ENCODE measurements around the gene OAF.

The OAF gene

DNA sequence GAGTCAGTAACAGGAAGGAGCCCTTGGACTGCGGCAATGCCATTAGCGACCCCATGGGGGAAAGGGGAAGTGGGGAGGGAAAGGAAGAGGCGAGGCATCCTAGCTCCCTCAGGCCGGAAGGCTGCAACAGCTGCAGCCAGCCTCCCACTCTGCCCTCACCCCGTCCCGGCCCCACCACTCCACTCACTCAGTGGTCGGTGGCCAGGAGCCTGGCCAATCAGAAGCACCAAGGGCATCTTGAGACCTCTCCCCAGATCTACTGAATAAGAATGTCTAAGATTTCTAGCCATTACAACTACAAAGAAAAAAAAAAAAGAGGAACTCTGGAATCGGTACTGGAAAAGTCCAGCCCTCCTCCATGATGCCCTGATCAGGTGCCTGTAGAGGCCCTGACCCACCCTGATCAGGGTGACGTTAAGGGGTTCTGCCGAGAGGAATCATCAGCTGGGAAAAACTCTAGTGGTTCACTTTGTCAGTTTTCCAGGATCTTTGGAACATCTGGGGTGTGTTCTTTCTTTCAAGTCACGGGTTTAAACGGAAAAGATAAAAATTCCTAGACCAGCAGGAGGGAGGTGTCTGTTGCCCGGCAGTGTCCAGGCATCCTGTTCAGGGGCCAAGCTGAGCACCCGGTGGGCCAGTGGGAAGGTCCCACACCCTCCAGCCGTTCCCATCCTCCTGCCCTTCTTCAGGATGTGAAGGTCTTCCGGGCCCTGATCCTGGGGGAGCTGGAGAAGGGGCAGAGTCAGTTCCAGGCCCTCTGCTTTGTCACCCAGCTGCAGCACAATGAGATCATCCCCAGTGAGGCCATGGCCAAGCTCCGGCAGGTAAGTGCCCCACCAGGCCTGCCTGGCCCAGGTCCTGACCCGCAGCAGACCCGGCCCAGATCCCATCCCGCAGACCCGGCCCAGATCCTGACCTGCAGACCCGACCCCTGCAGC is 14.4 kb downstream of the OAF start:
- no peaks in the 10 kb centered on the region for H3K36me3 ChIP-seq (ENCODE audit: control insufficient read depth, insufficient read depth, low read length)
- peaks cover 19% of the 10 kb centered on the region for H3K4me1 ChIP-seq (ENCODE audit: control insufficient read depth, insufficient read depth, low read length)
- H3K9ac ChIP-seq (ENCODE audit: low read length): no peak overlapping the region
- H3K27ac ChIP-seq (ENCODE audit: low read depth, low read length): no peak overlapping the region
- H3K9me3 ChIP-seq (ENCODE audit: control insufficient read depth, insufficient read depth, low read depth, low read length): no peaks in the 10 kb centered on the region
- peaks cover 33% of the 10 kb centered on the region for H3K27me3 ChIP-seq (ENCODE audit: control insufficient read depth, insufficient read depth, low read length)
- no peak overlapping the region for H3K4me3 ChIP-seq (ENCODE audit: low read depth, low read length)

DNA sequence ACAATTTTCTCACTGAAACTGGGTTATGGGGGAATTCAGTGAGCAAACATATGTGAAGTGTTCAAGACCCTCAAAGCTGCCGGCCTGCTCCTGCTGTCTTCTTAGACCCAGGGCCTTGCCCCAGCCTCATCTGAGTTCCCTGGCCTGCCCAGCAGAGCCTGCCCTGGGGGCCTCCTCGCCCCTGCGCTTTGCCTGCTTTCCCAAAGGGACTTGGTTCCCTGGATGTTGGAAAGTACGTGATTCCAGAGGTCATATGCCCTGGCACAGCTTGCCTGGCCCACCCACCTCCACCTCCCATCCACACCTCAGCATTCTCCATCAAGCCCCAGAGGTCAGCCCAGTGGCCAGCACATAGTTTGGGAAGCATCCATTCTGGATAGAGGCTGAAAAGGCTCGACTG is 15.4 kb downstream of the OAF start:
- peaks cover 28% of the 10 kb centered on the region for H3K27me3 ChIP-seq (ENCODE audit: control insufficient read depth, insufficient read depth, low read length)
- H3K4me1 ChIP-seq (ENCODE audit: control insufficient read depth, insufficient read depth, low read length): peaks cover 14% of the 10 kb centered on the region
- H3K36me3 ChIP-seq (ENCODE audit: control insufficient read depth, insufficient read depth, low read length): no peaks in the 10 kb centered on the region
- H3K9ac ChIP-seq (ENCODE audit: low read length): no peak overlapping the region
- no peak overlapping the region for H3K4me3 ChIP-seq (ENCODE audit: low read depth, low read length)
- H3K27ac ChIP-seq (ENCODE audit: low read depth, low read length): no peak overlapping the region
- no peaks in the 10 kb centered on the region for H3K9me3 ChIP-seq (ENCODE audit: control insufficient read depth, insufficient read depth, low read depth, low read length)

GRCh38 chr11:120226714-120227113 is 15.9 kb downstream of the OAF start:
- no peaks in the 10 kb centered on the region for H3K36me3 ChIP-seq (ENCODE audit: control insufficient read depth, insufficient read depth, low read length)
- no peak overlapping the region for H3K9ac ChIP-seq (ENCODE audit: low read length)
- no peak overlapping the region for H3K4me3 ChIP-seq (ENCODE audit: low read depth, low read length)
- H3K9me3 ChIP-seq (ENCODE audit: control insufficient read depth, insufficient read depth, low read depth, low read length): no peaks in the 10 kb centered on the region
- H3K27ac ChIP-seq (ENCODE audit: low read depth, low read length): no peak overlapping the region
- peaks cover 23% of the 10 kb centered on the region for H3K27me3 ChIP-seq (ENCODE audit: control insufficient read depth, insufficient read depth, low read length)
- H3K4me1 ChIP-seq (ENCODE audit: control insufficient read depth, insufficient read depth, low read length): peaks cover 14% of the 10 kb centered on the region

- peaks cover 21% of the 10 kb centered on the region for H3K27me3 ChIP-seq (ENCODE audit: control insufficient read depth, insufficient read depth, low read length)
- H3K27ac ChIP-seq (ENCODE audit: low read depth, low read length): no peak overlapping the region
- no peak overlapping the region for H3K9ac ChIP-seq (ENCODE audit: low read length)
- H3K4me1 ChIP-seq (ENCODE audit: control insufficient read depth, insufficient read depth, low read length): peaks cover 14% of the 10 kb centered on the region
- H3K4me3 ChIP-seq (ENCODE audit: low read depth, low read length): no peak overlapping the region
- H3K36me3 ChIP-seq (ENCODE audit: control insufficient read depth, insufficient read depth, low read length): no peaks in the 10 kb centered on the region
- no peaks in the 10 kb centered on the region for H3K9me3 ChIP-seq (ENCODE audit: control insufficient read depth, insufficient read depth, low read depth, low read length)
These were observed 16.5 kb downstream of the OAF start for GRCh38 chr11:120227228-120227852.

DNA sequence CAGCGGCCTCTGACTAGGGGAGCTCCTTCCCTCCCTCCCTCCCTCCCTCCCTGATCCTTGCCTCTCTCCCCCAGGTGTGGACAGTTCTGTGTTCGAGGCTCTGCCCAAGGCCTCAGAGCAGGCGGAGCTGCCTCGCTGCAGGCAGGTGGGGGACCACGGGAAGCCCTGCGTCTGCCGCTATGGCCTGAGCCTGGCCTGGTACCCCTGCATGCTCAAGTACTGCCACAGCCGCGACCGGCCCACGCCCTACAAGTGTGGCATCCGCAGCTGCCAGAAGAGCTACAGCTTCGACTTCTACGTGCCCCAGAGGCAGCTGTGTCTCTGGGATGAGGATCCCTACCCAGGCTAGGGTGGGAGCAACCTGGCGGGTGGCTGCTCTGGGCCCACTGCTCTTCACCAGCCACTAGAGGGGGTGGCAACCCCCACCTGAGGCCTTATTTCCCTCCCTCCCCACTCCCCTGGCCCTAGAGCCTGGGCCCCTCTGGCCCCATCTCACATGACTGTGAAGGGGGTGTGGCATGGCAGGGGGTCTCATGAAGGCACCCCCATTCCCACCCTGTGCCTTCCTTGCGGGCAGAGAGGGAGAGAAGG is 18.1 kb downstream of the OAF start:
- peaks cover 14% of the 10 kb centered on the region for H3K4me1 ChIP-seq (ENCODE audit: control insufficient read depth, insufficient read depth, low read length)
- H3K9me3 ChIP-seq (ENCODE audit: control insufficient read depth, insufficient read depth, low read depth, low read length): no peaks in the 10 kb centered on the region
- H3K36me3 ChIP-seq (ENCODE audit: control insufficient read depth, insufficient read depth, low read length): no peaks in the 10 kb centered on the region
- no peak overlapping the region for H3K9ac ChIP-seq (ENCODE audit: low read length)
- H3K27ac ChIP-seq (ENCODE audit: low read depth, low read length): no peak overlapping the region
- H3K4me3 ChIP-seq (ENCODE audit: low read depth, low read length): no peak overlapping the region
- peaks cover 17% of the 10 kb centered on the region for H3K27me3 ChIP-seq (ENCODE audit: control insufficient read depth, insufficient read depth, low read length)

DNA sequence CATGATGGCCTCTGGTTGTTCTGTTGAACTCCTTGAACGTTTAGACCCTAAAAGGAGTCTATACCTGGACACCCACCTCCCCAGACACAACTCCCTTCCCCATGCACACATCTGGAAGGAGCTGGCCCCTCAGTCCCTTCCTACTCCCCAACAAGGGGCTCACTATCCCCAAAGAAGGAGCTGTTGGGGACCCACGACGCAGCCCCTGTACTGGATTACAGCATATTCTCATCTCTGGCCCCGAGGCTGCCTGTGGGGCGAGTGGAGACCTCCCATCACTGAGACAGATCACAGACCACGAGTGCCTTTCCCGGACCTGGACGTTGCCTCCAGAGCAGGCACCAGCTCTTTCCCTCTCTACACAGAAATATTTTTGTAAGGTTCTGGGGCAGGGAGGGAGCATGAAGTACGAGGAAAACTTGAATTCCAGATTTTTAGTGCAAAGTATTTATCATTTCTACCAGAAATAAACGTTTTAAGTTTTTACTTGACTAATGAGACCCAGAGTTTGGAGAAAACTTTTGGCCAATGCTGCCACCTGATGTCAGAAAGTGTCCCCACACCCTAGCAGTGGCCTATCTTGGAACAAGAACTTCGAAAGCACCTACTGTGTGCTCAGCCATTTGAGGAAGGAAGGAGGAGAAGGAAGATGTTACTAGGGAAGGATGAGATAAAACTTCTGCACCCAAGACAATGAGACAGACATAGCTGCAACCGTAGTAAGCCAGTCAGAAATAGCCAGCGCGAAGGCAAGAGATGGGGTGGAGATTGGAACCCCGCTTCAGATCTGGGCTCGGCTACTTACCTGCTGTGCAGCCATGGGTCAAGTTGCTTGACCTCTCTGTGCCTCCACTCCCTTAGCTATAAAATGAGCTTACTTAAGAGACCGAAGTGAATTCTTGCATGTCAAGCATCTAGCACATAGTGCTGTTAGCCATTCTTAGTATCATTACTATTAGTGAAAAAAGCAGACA is 18.9 kb downstream of the OAF start:
- H3K9me3 ChIP-seq (ENCODE audit: control insufficient read depth, insufficient read depth, low read depth, low read length): no peaks in the 10 kb centered on the region
- peaks cover 16% of the 10 kb centered on the region; the same call in 1 of the 2 replicates for H3K27me3 ChIP-seq (ENCODE audit: control insufficient read depth, insufficient read depth, low read length)
- H3K4me1 ChIP-seq (ENCODE audit: control insufficient read depth, insufficient read depth, low read length): peaks cover 10% of the 10 kb centered on the region
- no peak overlapping the region for H3K27ac ChIP-seq (ENCODE audit: low read depth, low read length)
- H3K36me3 ChIP-seq (ENCODE audit: control insufficient read depth, insufficient read depth, low read length): no peaks in the 10 kb centered on the region
- no peak overlapping the region for H3K4me3 ChIP-seq (ENCODE audit: low read depth, low read length)
- H3K9ac ChIP-seq (ENCODE audit: low read length): no peak overlapping the region

- Histone ChIP-seq H3K9ac (ENCODE audit: low read length) (no peak overlapping the region), H3K4me1 (ENCODE audit: control insufficient read depth, insufficient read depth, low read length) (peaks cover 6% of the 10 kb centered on the region), H3K27ac (ENCODE audit: low read depth, low read length) (no peak overlapping the region), H3K36me3 (ENCODE audit: control insufficient read depth, insufficient read depth, low read length) (no peaks in the 10 kb centered on the region), H3K4me3 (ENCODE audit: low read depth, low read length) (no peak overlapping the region), H3K27me3 (ENCODE audit: control insufficient read depth, insufficient read depth, low read length) (peaks cover 15% of the 10 kb centered on the region; the same call in 1 of the 2 replicates), H3K9me3 (ENCODE audit: control insufficient read depth, insufficient read depth, low read depth, low read length) (no peaks in the 10 kb centered on the region)
These were observed 19.7 kb downstream of the OAF start for GRCh38 chr11:120230433-120231071.

DNA sequence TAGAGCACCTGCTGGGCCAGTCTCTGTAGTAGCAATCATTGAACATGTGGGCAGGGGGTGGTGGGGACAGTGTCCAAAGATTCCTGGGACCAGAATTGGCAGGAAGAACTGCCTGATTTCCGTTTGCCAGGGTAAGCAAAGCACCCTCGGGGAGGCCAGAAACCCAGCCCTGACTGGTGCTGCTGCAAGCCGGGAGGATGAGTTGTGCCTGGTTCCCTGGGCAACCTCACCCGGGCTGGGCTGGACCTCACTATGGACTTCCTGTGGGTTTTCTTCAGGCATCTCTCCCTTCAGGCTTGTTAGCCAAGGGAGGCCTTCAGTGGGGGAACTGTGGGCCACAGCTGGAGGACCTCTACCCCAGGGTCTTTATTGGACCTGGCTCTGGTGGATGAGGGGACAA is 21.1 kb downstream of the OAF start:
- Histone ChIP-seq H3K9me3 (ENCODE audit: control insufficient read depth, insufficient read depth, low read depth, low read length) (no peaks in the 10 kb centered on the region), H3K36me3 (ENCODE audit: control insufficient read depth, insufficient read depth, low read length) (no peaks in the 10 kb centered on the region), H3K9ac (ENCODE audit: low read length) (no peak overlapping the region), H3K4me3 (ENCODE audit: low read depth, low read length) (no peak overlapping the region), H3K27me3 (ENCODE audit: control insufficient read depth, insufficient read depth, low read length) (peaks cover 16% of the 10 kb centered on the region; the same call in 1 of the 2 replicates), H3K4me1 (ENCODE audit: control insufficient read depth, insufficient read depth, low read length) (peaks cover 13% of the 10 kb centered on the region), H3K27ac (ENCODE audit: low read depth, low read length) (no peak overlapping the region)

DNA sequence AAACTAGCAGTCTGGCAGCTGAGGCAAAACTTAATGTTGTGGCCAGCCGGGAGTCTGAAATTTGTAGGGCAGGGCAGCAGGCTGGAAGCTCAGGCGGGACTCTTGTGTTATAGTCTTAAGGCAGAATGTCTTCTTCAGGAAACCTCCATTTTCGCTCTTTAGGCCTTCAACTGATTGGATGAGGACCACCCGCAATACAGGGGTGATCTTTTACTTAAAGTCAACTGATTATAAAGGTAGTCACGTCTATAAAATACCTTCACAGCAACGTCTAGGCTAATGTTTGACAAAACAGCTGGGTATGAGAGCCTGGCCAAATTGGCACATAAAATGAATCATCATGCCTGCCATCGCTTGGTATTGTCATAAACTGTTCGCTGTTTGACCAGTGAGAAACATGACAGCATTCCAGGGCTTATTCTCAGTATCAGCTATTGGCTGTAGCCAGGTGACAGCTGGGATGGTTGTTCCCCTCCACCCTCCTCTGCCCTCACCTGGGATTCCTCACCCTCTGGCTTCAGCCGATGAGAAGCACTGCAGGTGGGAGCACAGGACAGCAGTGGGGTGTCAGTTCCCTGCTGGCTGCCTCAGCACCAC is 22.5 kb downstream of the OAF start:
- Histone ChIP-seq H3K9me3 (ENCODE audit: control insufficient read depth, insufficient read depth, low read depth, low read length) (no peaks in the 10 kb centered on the region), H3K4me1 (ENCODE audit: control insufficient read depth, insufficient read depth, low read length) (peaks cover 14% of the 10 kb centered on the region), H3K4me3 (ENCODE audit: low read depth, low read length) (no peak overlapping the region), H3K9ac (ENCODE audit: low read length) (no peak overlapping the region), H3K27me3 (ENCODE audit: control insufficient read depth, insufficient read depth, low read length) (peaks cover 22% of the 10 kb centered on the region; the same call in 1 of the 2 replicates), H3K36me3 (ENCODE audit: control insufficient read depth, insufficient read depth, low read length) (no peaks in the 10 kb centered on the region), H3K27ac (ENCODE audit: low read depth, low read length) (no peak overlapping the region)

Measured in HUES6 (cell line).